AG04450 (cell line): Measurements from ENCODE around the gene CRHBP. TPM values are rescaled to one million over a fixed set of nuclear protein-coding genes. Genes with fewer than 3 reads are reported as not detected.
"Not testable (repeated sequence)": the region's sequence is repeated elsewhere in the genome, so short reads cannot be mapped to it uniquely, and the experiment has no call there.

ENCODE experiments used
- CTCF ChIA-PET: fragments of 300-600, 350-600 bp; formaldehyde crosslinking; extraction: SDS; loops from one replicate; lab custom pipeline; 2022; ENCODE audit warnings: antibody characterized with exemption, inconsistent platforms; lab: Charles Lee
- POLR2A ChIA-PET: fragments of 350-600 bp; formaldehyde crosslinking; extraction: SDS; loops from one replicate; lab custom pipeline; 2021; ENCODE audit warnings: antibody characterized with exemption, inconsistent platforms; lab: Yijun Ruan, JAX
- DNase-seq: peaks from one replicate; pipeline ENCODE4 v3.0.0-alpha.2; 2011; ENCODE audit warnings: low read depth, low spot score
- H3K27ac ChIP-seq: one replicate; pipeline ENCODE4 v1.5.1; 2012; ENCODE audit warnings: low read depth, low read length, control low read depth
- H3K27me3 ChIP-seq: one replicate; pipeline ENCODE4 v1.6.0; 2012; ENCODE audit warnings: low read length; ENCODE audit not compliant: control insufficient read depth, insufficient read depth
- H3K4me3 ChIP-seq: 2 replicates; pipeline ENCODE4 v1.5.1; 2011; ENCODE audit warnings: mild to moderate bottlenecking, low read depth, low read length, control low read depth
- H3K9me3 ChIP-seq: 2 replicates; pipeline ENCODE4 v1.5.1; 2012; ENCODE audit warnings: low read length; ENCODE audit not compliant: control insufficient read depth, insufficient read depth
- polyA plus RNA-seq: library from polyadenylated mRNA; depleted of rRNA; stranded (reverse); fragments of >200 nt; gene quantifications from 2 replicates; pipeline ENCODE4 v1.2.3, GENCODE V29; 2011
- TF ChIP-seq, protein P1 (sequence below): IDR thresholded peaks from 2 replicates; pipeline ENCODE4 v1.5.1; 2011; ENCODE audit warnings: low read depth, low read length, control low read depth, inconsistent platforms

Gene CRHBP
- polyA plus RNA-seq, 1 experiment, result 0.61 TPM

GRCh38 chr5:76986825-76987526 is 34.1 kb downstream of the CRHBP start:
- ChIA-PET CTCF (no interaction called here), POLR2A (no interaction called here)
- H3K4me3 ChIP-seq, result no peak overlapping the region
- no peaks in the 10 kb centered on the region for H3K9me3 ChIP-seq
- H3K27ac ChIP-seq, result no peak overlapping the region
- no peak for DNase-seq
- peaks cover 2% of the 10 kb centered on the region for H3K27me3 ChIP-seq
- TF ChIP-seq, protein P1, sequence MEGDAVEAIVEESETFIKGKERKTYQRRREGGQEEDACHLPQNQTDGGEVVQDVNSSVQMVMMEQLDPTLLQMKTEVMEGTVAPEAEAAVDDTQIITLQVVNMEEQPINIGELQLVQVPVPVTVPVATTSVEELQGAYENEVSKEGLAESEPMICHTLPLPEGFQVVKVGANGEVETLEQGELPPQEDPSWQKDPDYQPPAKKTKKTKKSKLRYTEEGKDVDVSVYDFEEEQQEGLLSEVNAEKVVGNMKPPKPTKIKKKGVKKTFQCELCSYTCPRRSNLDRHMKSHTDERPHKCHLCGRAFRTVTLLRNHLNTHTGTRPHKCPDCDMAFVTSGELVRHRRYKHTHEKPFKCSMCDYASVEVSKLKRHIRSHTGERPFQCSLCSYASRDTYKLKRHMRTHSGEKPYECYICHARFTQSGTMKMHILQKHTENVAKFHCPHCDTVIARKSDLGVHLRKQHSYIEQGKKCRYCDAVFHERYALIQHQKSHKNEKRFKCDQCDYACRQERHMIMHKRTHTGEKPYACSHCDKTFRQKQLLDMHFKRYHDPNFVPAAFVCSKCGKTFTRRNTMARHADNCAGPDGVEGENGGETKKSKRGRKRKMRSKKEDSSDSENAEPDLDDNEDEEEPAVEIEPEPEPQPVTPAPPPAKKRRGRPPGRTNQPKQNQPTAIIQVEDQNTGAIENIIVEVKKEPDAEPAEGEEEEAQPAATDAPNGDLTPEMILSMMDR, result no peak

DNA sequence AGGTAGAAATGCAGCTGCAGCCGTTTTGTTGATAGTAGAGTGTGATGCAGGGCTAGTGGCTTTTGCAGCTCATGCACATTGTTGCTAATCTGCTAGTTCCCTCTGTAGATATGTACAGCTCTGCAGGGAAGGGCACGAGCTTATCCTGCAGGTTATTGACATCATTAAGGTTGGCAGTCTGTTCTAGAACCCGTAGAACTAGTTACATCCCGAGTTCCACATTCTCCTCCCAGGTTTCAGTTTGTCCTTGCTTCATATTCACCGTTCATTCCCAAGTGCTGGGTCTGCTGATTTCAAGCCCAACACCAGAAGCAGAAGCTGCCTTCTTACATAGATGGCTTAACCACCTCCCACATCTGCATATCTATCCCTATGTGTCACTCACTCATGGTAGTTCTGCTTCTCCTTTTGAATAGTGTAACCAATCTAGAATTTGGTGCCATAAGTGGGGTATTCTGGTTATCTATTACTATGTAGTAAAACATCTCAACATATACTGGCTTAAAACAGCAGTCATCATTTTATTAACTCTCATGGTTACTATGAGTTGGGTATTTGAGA is 38.1 kb downstream of the CRHBP start:
- Histone ChIP-seq H3K9me3 (no peaks in the 10 kb centered on the region), H3K4me3 (no peak overlapping the region), H3K27ac (no peak overlapping the region), H3K27me3 (peaks cover 2% of the 10 kb centered on the region)
- no peak for DNase-seq
- TF ChIP-seq, protein P1, result no peak
- ChIA-PET POLR2A (no interaction called here), CTCF (no interaction called here)

GRCh38 chr5:76993436-76993835 is 40.6 kb downstream of the CRHBP start:
- POLR2A ChIA-PET, CTCF ChIA-PET, H3K27ac ChIP-seq, H3K9me3 ChIP-seq, H3K4me3 ChIP-seq, H3K27me3 ChIP-seq, DNase-seq: not testable (repeated sequence)

DNA sequence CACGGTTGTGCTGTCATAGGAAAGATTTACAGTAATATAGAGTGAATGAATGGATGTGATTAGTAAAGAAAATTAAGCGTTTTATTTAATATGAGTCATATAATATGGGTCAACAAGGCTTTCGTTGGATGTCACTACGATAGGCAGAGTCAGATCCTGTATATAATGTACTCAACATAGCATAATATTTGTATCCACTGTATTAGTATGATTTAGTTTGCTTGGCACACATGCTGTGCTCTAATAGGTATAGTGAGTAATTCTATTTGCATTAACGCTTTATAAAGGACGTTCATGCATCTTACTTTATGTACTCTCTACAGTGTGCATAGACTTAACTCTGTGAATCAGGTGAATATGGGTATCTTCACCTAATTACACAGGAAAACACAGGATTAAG is 41.5 kb downstream of the CRHBP start:
- H3K9me3 ChIP-seq, result no peaks in the 10 kb centered on the region
- ChIA-PET POLR2A (no interaction called here), CTCF (no interaction called here)
- peaks cover 3% of the 10 kb centered on the region for H3K27me3 ChIP-seq
- TF ChIP-seq, protein P1, result no peak
- no peak overlapping the region for H3K4me3 ChIP-seq
- DNase-seq, result no peak
- no peak overlapping the region for H3K27ac ChIP-seq

DNA sequence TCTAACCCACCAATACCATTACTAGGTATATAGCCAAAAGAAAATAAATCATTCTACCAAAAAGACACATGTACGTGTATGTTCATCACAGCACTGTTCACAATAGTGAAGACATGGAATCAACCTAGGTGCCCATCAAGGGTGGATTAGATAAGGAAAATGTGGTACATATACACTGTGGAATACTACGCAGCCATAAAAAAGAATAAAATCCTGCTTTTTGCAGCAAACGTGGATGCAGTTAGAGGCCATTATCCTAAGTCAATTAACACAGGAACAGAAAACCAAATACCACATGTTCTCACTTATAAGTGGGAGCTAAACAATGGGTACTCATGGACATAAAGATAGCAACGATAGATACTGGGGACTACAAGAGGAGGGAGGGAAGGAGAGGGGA is 45.4 kb downstream of the CRHBP start:
- H3K9me3 ChIP-seq, H3K27ac ChIP-seq, H3K27me3 ChIP-seq, POLR2A ChIA-PET, H3K4me3 ChIP-seq, CTCF ChIA-PET, DNase-seq: not testable (repeated sequence)

- no peak for DNase-seq
- no peak overlapping the region for H3K4me3 ChIP-seq
- peaks cover 5% of the 10 kb centered on the region for H3K27me3 ChIP-seq
- ChIA-PET CTCF (interaction anchor here (0.6 to 0.7 kb wide), 2 partner anchors 130 to 225 kb away, joined by 3 read pairs; no protein-coding TSS in a partner anchor), POLR2A (no interaction called here)
- H3K27ac ChIP-seq, result no peak overlapping the region
- no peaks in the 10 kb centered on the region for H3K9me3 ChIP-seq
- TF ChIP-seq, protein P1, result no peak
These were observed 46.6 kb downstream of the CRHBP start for GRCh38 chr5:76999451-76999850.
